Caco-2 (cell line): Measurements from ENCODE around the gene TMEM218. TPM values are rescaled to one million over a fixed set of nuclear protein-coding genes. Genes with fewer than 3 reads are reported as not detected.

Experiments
- BruUV-seq: library from RNA; stranded (reverse); fragments of 400-500 nt; replicated peaks from 2 replicates; lab custom pipeline; 2021; lab: Mats Ljungman, UMichigan
- CTCF ChIA-PET: fragments of 300-600 bp; sonication (Branson Sonifier 250); formaldehyde crosslinking; loops from one replicate; lab custom pipeline; 2022; ENCODE audit warnings: antibody characterized with exemption; lab: Charles Lee
- POLR2A ChIA-PET: fragments of 300-600 bp; sonication (Branson Sonifier 250); formaldehyde crosslinking; loops from one replicate; lab custom pipeline; 2022; ENCODE audit warnings: antibody characterized with exemption; lab: Charles Lee
- DNase-seq, 2 experiments: peaks; one replicate each; pipeline versions ENCODE4 v3.0.0 to v3.0.0-alpha.2; 2020 to 2022
- H3K27me3 ChIP-seq: replicated peaks from 2 replicates; pipeline ENCODE4 v1.6.0; 2011; ENCODE audit warnings: low read length; ENCODE audit not compliant: control insufficient read depth, insufficient read depth
- H3K36me3 ChIP-seq: 2 replicates; pipeline ENCODE4 v1.5.1; 2011; ENCODE audit warnings: low read length; ENCODE audit not compliant: control insufficient read depth, insufficient read depth
- H3K4me1 ChIP-seq: fragments of 250-450 bp; sonication (Bioruptor Pico); 2 replicates; pipeline ENCODE4 v1.5.1; 2020; ENCODE audit warnings: mild to moderate bottlenecking
- H3K4me3 ChIP-seq: 2 replicates; pipeline ENCODE4 v1.5.1; 2011; ENCODE audit warnings: low read depth, mild to moderate bottlenecking, control low read depth, low read length
- H3K9me3 ChIP-seq: fragments of 250-450 bp; sonication (Bioruptor Pico); 2 replicates; pipeline ENCODE4 v1.5.1; 2020; ENCODE audit warnings: mild to moderate bottlenecking, moderate library complexity
- H3K27ac Mint-ChIP-seq: one replicate; pipeline ENCODE4 v1.8.0; 2022; ENCODE audit warnings: mixed read lengths; ENCODE audit not compliant: unreplicated experiment
- H3K27me3 Mint-ChIP-seq: one replicate; pipeline ENCODE4 v1.8.0; 2022; ENCODE audit warnings: mixed read lengths; ENCODE audit not compliant: insufficient read depth, unreplicated experiment
- H3K36me3 Mint-ChIP-seq: one replicate; pipeline ENCODE4 v1.8.0; 2022; ENCODE audit warnings: mild to moderate bottlenecking, mixed read lengths; ENCODE audit not compliant: insufficient read depth, unreplicated experiment
- H3K4me1 Mint-ChIP-seq: one replicate; pipeline ENCODE4 v1.8.0; 2022; ENCODE audit warnings: low read depth, mixed read lengths; ENCODE audit not compliant: unreplicated experiment
- H3K4me3 Mint-ChIP-seq: one replicate; pipeline ENCODE4 v1.8.0; 2022; ENCODE audit warnings: mild to moderate bottlenecking, moderate library complexity, mixed read lengths; ENCODE audit not compliant: unreplicated experiment
- H3K9me3 Mint-ChIP-seq: one replicate; pipeline ENCODE4 v1.8.0; 2022; ENCODE audit warnings: mixed read lengths; ENCODE audit not compliant: unreplicated experiment
- intact Hi-C: fragments of 100-400 bp; cut with micrococcal nuclease; formaldehyde crosslinking; loops from one replicate; pipeline ENCODE4 v1.10.0; 2022; ENCODE audit not compliant: unreplicated experiment
- total RNA-seq: library from RNA; stranded (reverse); gene quantifications from 2 replicates; pipeline ENCODE4 v1.2.3, GENCODE V29; 2022
- TF ChIP-seq, protein P1 (sequence below), 2 experiments: fragments of 200-600 bp in 1 of 2; IDR thresholded peaks; 1 replicate in 1 of 2; 2 replicates in 1 of 2; pipeline versions ENCODE4 v1.5.1 to v1.8.0; 2011 to 2022; ENCODE audit warnings: antibody characterized with exemption in 1 of 2, control low read depth in 1 of 2, inconsistent platforms in 1 of 2, low read depth in 1 of 2, low read length in 1 of 2, mild to moderate bottlenecking in 1 of 2, moderate library complexity in 1 of 2; ENCODE audit not compliant: insufficient read depth in 1 of 2, severe bottlenecking in 1 of 2, unreplicated experiment in 1 of 2

The TMEM218 gene
- total RNA-seq, 1 experiment from 2014 or later: 20.3 TPM

GRCh38 chr11:125062931-125063428 lies 48.4 kb downstream of the TMEM218 start, which contains the start of gene SLC37A2:
Gene SLC37A2 (plus strand): TSS chr11:125063305. CDS start chr11:125063368, 63 bp downstream.
- Mint-ChIP-seq H3K27ac (peak within 1 kb of the TSS; percentile 39), H3K9me3 (no peaks in the 10 kb centered on the region), H3K27me3 (peaks cover 3% of the 10 kb centered on the region), H3K4me1 (peaks cover 8% of the 10 kb centered on the region), H3K4me3 (peak within 1 kb of the TSS; percentile 84), H3K36me3 (no peaks in the 10 kb centered on the region)
- Histone ChIP-seq H3K4me3 (peak within 1 kb of the TSS; percentile 56), H3K4me1 (peaks cover 14% of the 10 kb centered on the region), H3K36me3 (no peaks in the 10 kb centered on the region), H3K27me3 (no peaks in the 10 kb centered on the region), H3K9me3 (peaks cover 3% of the 10 kb centered on the region; the same call in 1 of the 2 replicates)
- CTCF ChIA-PET: interaction anchor here (0.6 to 1.2 kb wide), 6 partner anchors 9 to 454 kb away, joined by 3 to 4 read pairs (median 3); no protein-coding TSS in a partner anchor
- TF ChIP-seq, protein P1, sequence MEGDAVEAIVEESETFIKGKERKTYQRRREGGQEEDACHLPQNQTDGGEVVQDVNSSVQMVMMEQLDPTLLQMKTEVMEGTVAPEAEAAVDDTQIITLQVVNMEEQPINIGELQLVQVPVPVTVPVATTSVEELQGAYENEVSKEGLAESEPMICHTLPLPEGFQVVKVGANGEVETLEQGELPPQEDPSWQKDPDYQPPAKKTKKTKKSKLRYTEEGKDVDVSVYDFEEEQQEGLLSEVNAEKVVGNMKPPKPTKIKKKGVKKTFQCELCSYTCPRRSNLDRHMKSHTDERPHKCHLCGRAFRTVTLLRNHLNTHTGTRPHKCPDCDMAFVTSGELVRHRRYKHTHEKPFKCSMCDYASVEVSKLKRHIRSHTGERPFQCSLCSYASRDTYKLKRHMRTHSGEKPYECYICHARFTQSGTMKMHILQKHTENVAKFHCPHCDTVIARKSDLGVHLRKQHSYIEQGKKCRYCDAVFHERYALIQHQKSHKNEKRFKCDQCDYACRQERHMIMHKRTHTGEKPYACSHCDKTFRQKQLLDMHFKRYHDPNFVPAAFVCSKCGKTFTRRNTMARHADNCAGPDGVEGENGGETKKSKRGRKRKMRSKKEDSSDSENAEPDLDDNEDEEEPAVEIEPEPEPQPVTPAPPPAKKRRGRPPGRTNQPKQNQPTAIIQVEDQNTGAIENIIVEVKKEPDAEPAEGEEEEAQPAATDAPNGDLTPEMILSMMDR (IDR thresholded peaks at IDR 0.05; ENCODE audit: insufficient read depth in 1 of 2, low read depth in 1 of 2, low read length in 1 of 2, severe bottlenecking in 1 of 2, unreplicated experiment in 1 of 2): peak; percentile 44 to 56
- no TSS peak for BruUV-seq
- DNase-seq: peak; percentile 76 to 89
- intact Hi-C loops: loop anchor here (1.0 to 5.0 kb wide), 4 partner anchors 8 to 101 kb away; partner anchors contain the start of gene TMEM218
- POLR2A ChIA-PET: no interaction called here

- Histone ChIP-seq H3K27me3 (no peaks in the 10 kb centered on the region), H3K36me3 (no peaks in the 10 kb centered on the region), H3K4me3 (peak overlapping the region; percentile 56), H3K9me3 (peaks cover 3% of the 10 kb centered on the region; the same call in 1 of the 2 replicates), H3K4me1 (peaks cover 21% of the 10 kb centered on the region)
- no peaks in the 10 kb centered on the region for H3K36me3 Mint-ChIP-seq
- intact Hi-C loops: loop anchor here (2.0 to 5.0 kb wide), 2 partner anchors 48 to 100 kb away; partner anchors contain the start of gene TMEM218
- peak overlapping the region; percentile 84 for H3K4me3 Mint-ChIP-seq
- H3K27ac Mint-ChIP-seq: peak overlapping the region; percentile 39
- ChIA-PET CTCF (interaction anchor here (1.2 kb wide), 3 partner anchors 10 to 79 kb away, joined by 3 to 4 read pairs (median 4); no protein-coding TSS in a partner anchor), POLR2A (no interaction called here)
- BruUV-seq: TSS peak; percentile 50
- H3K4me1 Mint-ChIP-seq: peaks cover 10% of the 10 kb centered on the region
- no peak for DNase-seq
- no peaks in the 10 kb centered on the region for H3K9me3 Mint-ChIP-seq
- TF ChIP-seq, protein P1 (IDR thresholded peaks at IDR 0.05; ENCODE audit: insufficient read depth in 1 of 2, low read depth in 1 of 2, low read length in 1 of 2, severe bottlenecking in 1 of 2, unreplicated experiment in 1 of 2): no peak
- H3K27me3 Mint-ChIP-seq: peaks cover 3% of the 10 kb centered on the region
Observed at GRCh38 chr11:125062218-125062930, 49.1 kb downstream of the TMEM218 start.

GRCh38 chr11:125061281-125061680 lies 50.1 kb downstream of the TMEM218 start:
- Mint-ChIP-seq H3K27me3 (peaks cover 2% of the 10 kb centered on the region), H3K9me3 (no peaks in the 10 kb centered on the region), H3K4me3 (no peak overlapping the region), H3K36me3 (no peaks in the 10 kb centered on the region), H3K27ac (no peak overlapping the region), H3K4me1 (peaks cover 10% of the 10 kb centered on the region)
- intact Hi-C loops: loop anchor here (5.0 kb wide), 1 partner anchor 99 kb away; no protein-coding TSS in a partner anchor
- Histone ChIP-seq H3K4me3 (no peak overlapping the region), H3K36me3 (no peaks in the 10 kb centered on the region), H3K27me3 (no peaks in the 10 kb centered on the region), H3K4me1 (peaks cover 26% of the 10 kb centered on the region), H3K9me3 (peaks cover 3% of the 10 kb centered on the region; the same call in 1 of the 2 replicates)
- TF ChIP-seq, protein P1 (IDR thresholded peaks at IDR 0.05; ENCODE audit: insufficient read depth in 1 of 2, low read depth in 1 of 2, low read length in 1 of 2, severe bottlenecking in 1 of 2, unreplicated experiment in 1 of 2): no peak
- ChIA-PET POLR2A (no interaction called here), CTCF (no interaction called here)
- no peak for DNase-seq
- BruUV-seq: no TSS peak
